ENCODE results near the gene RNF207.
"Not testable (repeated sequence)": the region's sequence is repeated elsewhere in the genome, so short reads cannot be mapped to it uniquely, and the experiment has no call there.

RNF207 gene

DNA sequence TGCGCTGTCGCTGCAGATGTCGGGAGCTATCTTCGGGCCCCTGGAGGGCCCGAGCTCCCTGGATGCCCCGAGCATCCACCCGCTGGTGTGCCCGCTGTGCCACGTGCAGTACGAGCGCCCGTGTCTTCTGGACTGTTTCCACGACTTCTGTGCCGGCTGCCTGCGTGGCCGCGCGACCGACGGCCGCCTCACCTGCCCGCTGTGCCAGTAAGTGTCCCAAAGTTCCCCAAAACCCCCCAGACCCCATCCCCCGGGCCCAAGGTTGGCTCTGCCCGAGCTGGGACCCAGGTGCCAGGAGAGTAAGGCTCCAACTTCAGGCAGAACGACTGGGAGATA is 569 bp downstream of the RNF207 start:
- no peak for DNase-seq

DNA sequence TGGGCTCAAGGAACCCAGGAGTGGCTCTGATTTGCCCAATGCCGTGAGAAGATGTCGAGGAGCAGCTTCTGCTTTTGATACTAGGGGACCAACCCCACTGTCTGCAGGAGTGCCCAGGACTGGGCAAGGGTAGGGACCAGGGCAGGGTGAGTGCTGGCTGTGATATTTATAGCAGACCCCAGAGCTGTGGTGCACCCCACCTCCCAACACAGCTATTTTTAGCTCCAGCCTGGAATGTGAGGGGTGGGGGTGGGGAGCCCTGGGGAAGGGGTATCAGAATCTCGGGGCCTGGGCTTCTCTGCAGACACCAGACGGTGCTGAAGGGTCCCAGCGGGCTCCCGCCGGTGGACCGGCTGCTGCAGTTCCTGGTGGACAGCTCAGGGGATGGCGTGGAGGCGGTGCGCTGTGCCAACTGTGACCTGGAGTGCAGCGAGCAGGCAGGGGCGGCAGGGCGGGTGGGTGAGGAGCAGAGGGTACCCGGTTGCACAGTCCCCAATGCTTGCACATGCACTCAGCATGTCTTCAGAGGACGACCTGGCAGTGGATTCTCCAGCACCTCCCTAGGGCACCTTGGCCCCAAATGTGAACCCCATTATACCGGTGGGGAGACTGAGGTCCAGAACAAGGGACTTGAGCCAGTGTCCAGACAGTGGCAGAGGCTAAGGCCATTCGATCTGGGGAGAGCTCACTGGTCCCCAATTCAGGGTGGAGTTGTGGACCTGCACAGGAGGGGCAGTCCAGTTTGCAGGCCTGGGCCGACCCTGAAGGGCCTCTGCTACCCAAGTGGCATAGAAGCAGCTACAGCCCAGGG is 1.4 kb downstream of the RNF207 start:
- no peak for DNase-seq

DNA sequence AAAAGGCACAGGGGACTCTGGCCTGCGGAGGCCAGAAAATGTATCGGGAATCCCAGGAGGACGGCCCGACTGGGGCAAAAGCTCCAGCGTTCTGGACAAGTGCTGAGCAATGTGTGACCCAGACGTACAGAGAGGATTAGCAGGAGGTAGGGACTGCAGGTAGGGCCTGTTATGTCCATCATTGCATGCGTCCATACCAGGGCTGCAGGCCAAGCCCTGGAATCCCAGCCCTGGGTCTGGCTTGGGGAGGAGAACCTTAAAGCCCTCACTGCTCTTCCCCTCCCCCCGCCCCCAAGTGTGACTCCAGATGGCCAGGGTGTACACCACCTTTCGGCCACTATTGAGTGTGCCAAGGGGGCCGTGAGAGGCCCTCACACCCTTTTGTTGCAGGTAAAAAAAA is 2.0 kb downstream of the RNF207 start:
- DNase-seq = no peak

DNA sequence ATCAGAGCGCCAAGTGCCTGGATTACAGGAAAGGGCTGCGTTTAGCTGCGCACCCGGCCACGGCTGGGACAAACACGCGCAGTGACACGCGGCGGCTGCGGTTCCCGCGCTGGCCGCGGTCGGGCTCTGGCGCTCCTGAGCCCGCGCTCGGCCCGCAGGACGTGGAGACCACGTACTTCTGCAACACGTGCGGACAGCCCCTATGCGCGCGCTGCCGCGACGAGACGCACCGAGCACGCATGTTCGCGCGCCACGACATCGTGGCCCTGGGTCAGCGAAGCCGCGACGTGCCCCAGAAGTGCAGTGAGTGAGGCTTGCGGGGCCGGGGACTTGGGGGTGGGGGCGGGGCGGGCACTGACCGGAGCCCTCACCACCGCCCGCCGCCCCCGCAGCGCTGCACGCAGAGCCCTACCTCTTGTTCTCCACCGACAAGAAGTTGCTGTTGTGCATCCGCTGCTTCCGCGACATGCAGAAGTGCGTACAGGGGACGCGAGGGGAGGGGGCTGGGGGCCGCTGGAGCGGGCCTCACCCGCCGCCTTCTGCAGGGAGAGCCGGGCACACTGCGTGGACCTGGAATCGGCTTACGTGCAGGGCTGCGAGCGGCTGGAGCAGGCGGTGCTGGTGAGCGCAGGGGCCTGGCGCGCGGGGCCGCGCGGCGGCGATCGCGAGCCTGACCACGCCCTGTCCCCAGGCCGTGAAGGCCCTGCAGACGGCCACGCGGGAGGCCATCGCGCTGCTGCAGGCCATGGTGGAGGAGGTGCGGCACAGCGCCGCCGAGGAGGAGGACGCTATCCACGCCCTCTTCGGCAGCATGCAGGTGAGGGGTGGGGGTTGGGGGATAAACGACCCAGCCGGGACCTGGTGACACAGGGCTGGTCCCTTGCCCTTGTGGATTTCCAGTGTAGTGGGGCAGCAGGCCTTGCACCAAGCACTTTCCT is 3.1 kb downstream of the RNF207 start:
- no peak for DNase-seq

DNA sequence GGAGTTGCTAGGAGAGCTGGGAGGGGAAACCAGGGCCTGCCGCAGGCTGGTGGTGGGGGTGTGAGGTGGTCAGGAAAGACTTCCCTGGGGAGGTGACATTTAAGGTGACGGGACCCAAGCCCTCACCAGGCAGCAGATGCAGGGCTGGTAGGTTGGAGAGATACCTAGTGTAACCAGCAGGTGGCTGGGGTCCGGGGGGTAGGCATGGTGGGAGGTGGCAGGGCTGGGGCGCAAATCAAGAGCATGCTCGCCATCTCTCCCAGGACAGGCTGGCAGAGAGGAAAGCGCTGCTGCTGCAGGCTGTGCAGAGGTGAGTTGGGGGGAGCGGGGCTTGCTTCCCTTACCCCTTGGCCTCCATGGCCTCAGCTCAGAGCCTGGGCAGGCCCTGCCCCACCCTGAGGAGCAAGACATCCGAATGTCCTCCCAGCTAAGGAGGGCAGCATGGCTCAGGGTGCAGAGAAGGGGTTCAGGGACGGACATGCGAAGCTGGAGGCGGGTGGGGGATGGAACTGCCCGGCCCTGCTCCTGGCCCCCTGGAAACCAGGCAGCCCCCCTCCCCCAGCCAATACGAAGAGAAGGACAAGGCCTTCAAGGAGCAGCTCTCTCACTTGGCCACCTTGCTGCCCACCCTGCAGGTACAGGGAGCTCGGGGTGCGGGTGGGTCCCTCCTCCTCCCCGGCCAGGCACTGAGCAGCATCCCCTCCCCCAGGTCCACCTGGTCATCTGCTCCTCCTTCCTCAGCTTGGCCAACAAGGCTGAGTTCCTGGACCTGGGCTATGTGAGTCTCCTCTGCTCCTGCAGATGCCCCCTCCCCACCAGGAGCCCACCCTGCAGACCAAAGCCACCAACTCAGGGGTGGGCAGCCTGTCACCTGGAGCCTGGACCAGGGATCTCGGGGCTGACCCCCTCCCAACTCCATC is 4.0 kb downstream of the RNF207 start:
- no peak for DNase-seq

DNA sequence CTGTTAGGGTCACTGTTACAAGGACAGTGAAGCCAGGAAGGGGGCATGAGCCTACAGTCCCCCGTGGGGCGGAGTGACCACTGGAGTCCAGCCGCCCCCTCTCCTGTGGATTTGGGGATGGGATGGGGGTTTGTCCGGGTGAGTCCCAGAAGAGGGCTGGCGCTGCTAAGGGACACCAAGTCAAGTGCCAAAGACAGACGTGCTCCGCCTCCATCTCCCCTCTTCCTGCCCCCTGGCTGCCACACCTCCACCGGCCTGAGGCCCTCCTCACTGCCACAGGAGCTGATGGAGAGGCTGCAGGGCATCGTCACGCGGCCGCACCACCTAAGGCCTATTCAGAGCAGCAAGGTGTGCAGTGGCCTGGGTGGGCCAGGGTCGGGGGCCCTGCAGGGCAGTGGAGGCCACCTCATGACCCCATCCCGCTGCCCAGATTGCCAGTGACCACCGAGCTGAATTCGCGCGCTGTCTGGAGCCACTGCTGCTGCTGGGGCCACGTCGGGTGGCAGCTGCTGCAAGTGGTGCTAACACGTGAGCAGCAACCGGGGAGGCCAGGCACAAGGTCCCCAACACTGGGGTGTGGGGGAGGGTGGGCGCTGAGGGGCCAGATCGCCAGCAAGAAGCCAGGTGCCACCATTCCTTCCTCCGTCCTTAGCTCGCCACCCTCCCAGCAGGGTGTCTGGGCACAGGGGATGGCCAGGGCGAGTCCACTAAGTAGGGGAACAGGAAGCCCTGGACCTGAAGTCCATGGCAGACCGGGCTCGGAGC is 4.9 kb downstream of the RNF207 start:
- no peak for DNase-seq

DNA sequence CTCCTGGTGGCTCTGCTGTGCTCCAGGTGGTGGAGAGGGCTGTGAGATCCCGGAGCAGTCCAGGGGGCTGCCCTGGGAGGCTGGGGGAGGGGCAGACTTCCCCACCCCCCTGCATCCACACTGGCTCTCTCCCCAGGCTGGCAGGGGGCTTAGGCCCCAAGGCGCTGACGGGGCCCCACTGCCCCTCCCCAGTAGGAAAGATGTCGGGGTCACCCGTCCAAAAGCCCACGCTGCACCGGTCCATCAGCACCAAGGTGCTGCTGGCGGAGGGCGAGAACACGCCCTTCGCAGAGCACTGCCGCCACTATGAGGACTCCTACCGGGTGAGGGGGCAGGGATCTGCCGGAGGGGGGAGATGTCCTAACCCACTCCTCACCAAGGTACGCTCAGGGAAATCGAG is 5.8 kb downstream of the RNF207 start:
- no peak for DNase-seq

DNA sequence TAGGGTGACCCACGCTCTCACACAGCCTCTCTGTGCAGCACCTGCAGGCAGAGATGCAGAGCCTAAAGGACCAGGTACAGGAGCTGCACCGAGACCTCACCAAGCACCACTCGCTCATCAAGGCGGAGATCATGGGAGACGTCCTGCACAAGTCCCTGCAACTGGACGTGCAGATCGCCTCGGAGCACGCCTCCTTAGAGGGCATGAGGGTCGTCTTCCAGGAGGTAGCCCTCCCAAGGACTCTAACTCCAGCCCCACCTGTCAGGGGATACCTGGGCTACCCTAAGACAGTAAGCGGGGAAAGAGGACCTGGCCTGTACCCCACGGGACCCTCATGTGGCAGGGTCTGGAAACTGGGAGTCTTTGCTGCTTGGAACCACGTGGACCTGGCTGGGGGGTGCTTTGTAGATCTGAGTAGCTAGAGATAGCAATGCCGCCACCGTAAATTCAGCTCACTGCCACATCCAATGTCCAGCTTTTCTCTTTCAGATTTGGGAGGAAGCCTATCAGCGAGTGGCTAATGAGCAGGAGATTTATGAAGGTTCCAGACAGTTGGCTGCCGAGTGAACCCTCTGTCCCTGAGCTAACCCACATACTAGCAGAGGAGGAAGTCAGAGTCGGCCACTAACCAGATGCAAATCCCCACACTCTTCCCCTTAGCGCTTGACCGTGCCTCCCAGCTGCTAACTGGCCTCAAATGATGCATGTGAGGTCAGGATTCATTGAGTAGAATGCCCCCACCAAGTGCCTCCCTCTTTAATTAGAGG is 6.5 kb downstream of the RNF207 start:
- no peak for DNase-seq

DNA sequence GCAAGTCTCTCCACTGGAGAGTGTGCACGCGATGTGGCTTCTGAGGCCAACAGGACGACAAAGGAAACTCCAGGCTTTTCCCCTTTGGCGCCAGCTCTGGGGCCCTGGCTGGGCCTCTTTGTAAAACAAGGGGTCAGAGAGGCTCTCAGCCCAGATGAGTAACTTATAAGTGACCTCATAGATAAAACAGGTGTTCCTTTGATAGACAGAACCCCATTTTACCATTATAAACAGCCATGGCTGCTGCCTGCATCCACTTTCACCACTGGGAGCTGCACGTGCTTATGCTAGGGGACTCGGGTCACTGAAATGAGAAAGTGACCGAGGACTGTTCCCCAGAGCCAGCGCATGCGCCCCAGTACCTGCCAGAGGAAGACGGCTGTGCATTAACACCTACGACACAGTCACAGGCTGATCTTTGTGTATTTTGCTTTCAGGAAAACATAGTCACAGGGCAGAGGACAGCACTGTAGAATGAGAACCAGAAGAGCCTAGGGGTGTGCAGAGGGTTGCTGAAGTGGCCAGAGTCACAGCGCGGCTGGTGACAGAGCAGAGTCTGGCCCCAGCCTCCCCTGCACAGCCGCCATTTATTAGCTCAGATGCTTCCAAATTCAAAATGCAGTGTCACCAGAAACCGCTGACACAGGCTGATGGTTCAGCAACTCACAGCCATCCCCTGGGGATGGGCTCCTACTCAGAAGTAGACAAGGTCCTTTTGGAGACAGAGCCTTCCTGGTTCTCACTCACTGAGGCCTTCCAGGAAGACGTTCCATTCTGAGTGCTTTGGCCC is 12.7 kb downstream of the RNF207 start:
- DNase-seq = no peak

DNA sequence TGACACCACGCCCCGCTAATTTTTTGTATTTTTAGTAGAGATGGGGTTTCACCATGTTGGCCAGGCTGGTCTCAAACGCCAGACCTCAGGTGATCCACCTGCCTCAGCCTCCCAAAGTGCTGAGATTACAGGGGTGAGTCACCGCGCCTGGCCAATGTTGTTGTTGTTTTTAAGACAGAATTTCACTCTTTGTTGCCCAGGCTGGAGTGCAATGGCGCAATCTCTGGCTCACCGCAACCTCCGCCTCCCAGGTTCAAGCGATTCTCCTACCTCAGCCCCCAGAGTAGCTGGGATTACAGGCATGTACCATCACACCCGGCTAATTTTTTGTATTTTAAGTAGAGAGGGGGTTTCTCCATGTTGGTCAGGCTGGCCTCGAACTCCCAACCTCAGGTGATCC is 13.7 kb downstream of the RNF207 start:
- DNase-seq = not testable (repeated sequence)

DNA sequence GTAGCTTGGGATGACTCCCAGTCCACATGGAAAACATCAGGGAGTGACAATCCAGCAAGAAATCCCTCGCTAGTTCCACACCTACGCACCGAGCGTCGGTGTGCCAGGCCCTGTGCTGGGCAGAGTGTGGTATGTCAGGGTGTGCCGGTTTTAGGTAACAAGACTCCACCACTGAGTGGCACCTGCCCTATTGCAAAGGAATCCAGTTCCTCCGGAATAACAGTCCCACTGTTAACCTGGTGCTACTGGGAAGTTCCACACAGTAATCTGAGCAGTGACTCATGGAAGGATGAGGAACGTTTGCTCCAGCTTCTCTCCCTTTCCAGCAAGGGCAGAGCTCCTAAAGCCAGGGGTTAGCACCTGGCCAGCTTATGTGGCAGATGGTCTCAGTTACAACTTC is 14.3 kb downstream of the RNF207 start:
- DNase-seq = no peak

DNA sequence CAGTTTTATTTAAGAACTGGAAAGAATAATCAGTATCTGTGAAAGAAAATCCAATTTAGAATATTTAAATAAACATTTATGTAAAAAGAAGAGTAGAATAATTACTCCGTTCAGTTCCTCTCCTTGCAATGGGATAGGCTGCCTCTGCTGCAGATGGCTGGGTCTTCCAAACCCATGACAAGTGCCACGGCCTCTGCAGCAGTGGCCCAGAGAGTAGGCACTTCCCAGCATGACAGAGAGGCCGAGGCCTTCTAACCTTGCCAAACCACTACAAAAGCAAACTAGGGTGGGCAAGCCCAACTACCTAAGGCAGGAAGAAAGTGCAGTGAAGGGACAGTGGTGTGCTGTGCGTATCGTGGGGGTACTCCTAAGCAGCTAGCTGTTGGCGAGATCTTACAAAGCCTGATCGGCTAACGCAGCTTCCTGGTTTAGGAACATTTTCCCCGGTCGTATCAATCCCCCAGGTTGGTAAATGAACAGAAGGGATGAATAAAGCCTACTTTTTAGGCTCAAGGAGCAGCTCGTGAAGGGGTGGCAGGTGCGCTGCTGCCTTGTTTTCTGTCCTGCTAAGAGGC is 15.4 kb downstream of the RNF207 start:
- no peak for DNase-seq

DNA sequence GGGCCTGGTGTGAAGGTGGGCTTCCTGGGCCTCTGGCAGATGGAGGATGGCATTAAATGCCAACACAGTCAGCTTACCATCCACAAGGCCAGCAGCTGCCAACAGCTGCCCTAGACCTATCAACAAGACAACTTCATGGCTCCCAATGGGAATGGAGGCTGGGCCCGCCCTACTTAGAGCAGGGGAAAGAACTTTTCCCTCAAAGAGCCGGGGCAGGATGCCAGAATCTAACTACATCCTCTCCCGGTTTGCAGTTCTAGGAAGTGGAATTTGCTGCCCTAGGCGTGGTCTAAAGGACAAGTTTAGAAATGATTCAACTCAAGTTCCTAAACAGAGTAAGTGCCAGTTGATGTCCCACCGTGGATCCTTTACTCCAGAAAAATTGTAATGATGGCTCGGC is 16.7 kb downstream of the RNF207 start:
- no peak for DNase-seq

DNA sequence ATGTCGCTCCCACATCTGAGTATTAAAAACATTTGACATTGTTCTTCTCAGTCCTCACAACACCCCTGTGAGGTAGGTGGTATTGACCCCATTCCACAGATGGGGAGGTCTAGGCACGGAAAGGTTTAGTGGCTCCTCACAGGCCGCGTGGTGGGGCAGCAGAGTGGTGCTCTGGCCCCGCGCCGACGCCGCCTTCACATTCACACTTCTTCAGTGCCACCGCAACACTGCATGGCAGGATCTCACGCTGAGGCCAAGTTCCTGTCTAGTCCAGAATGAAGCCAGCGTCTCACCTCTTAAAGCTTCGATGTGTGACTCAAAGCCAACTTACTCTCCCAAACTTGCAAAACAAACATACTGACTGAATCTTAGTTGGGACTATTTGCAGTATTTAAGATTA is 17.7 kb downstream of the RNF207 start:
- DNase-seq = no peak

DNA sequence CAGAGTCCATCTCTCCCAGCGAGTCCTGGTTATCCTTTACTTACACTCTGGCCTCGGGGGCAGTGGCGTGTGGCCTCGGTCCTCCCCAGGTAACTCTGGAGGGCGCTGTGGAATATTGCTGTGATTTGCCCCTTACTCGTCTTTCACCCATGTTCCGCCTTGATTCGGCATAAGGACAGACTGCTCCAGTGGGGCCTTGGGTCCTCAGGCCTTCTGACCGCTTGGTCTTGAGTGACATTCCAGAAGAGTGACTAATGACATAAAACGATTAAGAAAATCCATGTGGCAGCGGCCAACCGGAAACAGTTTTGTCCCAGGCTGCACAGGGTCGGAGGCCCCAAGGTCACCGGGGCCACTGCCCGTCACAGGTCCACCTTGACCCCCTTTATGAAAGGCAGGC is 18.8 kb downstream of the RNF207 start:
- no peak for DNase-seq

DNA sequence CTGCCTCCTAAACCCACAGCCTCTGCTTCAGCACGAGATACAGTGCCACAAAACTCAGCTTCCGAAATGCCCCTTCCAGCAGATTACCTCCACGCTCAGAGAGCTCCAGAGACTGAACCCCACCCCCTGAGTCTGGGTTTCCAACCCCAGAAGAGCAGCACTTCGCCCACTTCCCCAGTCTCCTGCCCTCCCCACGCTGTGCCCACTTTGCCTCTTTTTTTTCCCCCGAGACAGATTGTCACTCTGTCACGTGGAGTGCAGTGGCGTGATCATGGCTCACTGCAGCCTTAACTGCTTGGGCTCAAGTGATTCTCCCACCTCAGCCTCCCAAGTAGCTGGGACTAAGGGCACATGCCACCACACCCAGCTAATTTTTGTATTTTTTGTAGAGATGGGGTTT is 19.7 kb downstream of the RNF207 start:
- no peak for DNase-seq

DNA sequence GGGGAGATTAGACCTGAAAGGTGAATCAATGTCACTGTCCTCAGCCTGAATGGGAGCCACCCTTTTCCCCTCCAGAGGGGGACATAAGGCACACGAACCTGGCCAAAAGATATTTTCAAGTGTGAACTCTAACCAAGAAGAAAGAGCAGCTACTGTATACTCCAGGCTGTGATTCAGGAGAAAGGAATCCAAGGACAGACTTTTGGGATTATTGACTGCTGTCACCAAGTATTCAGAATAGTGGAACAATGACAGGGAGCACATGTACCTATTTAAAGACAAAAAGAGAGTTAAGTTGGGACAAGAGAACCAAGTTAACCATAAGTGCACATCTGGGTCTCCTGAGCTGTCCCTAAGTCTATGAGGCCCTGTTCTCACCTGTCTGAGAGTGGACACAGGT is 27.5 kb downstream of the RNF207 start:
- DNase-seq = no peak

DNA sequence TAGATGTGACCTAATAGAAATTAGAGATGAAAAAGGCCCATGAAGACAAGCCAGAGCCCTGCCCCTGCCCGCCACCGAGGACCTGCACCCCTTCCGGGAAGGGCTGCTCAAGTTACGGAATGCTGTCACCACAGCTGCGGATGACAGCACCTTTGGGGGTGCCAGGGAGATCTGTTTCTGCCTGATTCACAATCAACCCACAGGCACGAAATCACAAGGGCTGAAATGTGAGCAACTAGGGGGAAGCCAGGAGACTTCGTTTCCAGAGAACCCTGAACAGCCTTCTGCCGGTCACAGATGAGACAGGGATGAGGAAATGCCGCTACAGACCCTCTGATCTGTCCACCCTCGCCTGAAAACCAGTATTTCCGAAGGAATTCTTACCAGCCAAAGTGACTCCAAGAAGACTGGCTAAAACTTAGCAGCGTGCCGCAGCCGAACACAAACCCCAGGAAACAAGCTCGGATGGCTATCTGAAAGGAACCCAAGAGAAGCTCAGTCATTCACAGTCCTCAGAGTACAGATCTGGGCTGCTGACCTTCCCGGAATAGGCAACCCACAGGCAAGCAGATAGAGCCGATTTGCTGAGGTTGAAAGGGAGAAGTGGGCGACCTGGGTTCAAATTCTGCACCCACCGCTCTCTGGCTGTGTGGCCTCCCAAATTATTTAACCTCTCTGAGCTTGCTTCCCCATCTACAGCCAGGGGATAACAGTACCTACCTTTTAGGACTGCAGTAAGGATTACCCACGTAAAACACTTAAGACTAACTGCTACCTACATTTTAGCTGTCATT is 28.8 kb downstream of the RNF207 start:
- no peak for DNase-seq

DNA sequence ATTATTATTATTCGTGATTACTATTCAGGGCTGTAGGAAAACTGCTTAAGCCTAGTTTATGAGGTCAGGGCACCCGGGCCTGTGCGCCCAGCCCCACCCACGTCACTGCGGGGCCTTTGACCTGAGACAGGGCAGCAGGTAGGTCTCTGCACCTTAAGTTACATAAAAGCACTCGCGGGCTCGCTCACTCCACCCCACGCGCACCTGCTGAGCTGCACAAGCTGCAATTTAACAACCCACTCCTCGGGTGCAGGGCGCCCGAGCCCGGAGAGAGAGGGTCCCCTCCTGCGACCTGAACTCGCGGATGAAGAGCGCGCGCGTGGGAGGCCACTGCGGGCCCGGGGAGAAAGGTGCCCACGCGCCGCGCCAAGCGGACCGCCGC is 29.4 kb downstream of the RNF207 start:
- DNase-seq = no peak

DNA sequence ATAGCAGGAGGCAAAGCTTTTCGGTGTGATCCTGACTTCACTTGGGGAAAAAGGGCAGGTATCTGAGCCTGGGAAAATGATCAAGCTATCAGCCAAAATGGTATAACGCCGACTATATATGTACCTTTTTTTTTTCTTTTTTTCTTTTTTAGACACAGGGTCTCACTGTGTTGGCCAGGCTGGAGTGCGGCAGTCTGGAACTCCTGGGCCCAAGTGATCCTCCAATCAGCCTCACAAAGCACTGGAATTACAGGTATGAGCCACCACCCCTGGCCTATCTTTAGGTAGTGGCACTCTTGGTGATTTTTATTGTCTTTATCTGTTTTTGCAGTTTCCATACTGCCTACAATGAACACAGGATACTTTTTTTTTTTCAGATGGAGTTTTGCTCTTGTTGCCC is 31.2 kb downstream of the RNF207 start:
- no peak for DNase-seq
